Hepatocyte (in vitro differentiated cells): ENCODE results near the gene PRKAG2. TPM values are rescaled to one million over a fixed set of nuclear protein-coding genes. Genes with fewer than 3 reads are reported as not detected.

Experiments used
- DNase-seq: peaks from one replicate; pipeline ENCODE4 v3.0.0-alpha.2; 2016; ENCODE audit warnings: low spot score
- H2AFZ ChIP-seq: fragments of 200-600 bp; sonication (generic); 2 replicates; pipeline ENCODE4 v1.6.0; 2016; ENCODE audit warnings: antibody characterized with exemption, mild to moderate bottlenecking
- H3K27ac ChIP-seq: fragments of 200-600 bp; sonication (generic); 2 replicates; pipeline ENCODE4 v1.5.1; 2016; ENCODE audit warnings: mild to moderate bottlenecking
- H3K27me3 ChIP-seq: fragments of 200-600 bp; sonication (generic); 2 replicates; pipeline ENCODE4 v1.6.1; 2016
- H3K36me3 ChIP-seq: fragments of 200-600 bp; sonication (generic); replicated peaks from 2 replicates; pipeline ENCODE4 v1.5.1; 2016; ENCODE audit warnings: low read depth; ENCODE audit not compliant: insufficient read depth
- H3K4me1 ChIP-seq: fragments of 200-600 bp; sonication (generic); 2 replicates; pipeline ENCODE4 v1.5.1; 2016; ENCODE audit warnings: mild to moderate bottlenecking, moderate library complexity; ENCODE audit not compliant: insufficient read depth
- H3K4me2 ChIP-seq: fragments of 200-600 bp; sonication (generic); 2 replicates; pipeline ENCODE4 v1.6.0; 2016
- H3K4me3 ChIP-seq: fragments of 200-600 bp; sonication (generic); 2 replicates; pipeline ENCODE4 v1.5.1; 2016; ENCODE audit warnings: mild to moderate bottlenecking
- H3K79me2 ChIP-seq: fragments of 200-600 bp; sonication (generic); 2 replicates; pipeline ENCODE4 v1.6.0; 2017; ENCODE audit warnings: mild to moderate bottlenecking
- H3K9me2 ChIP-seq: fragments of 200-600 bp; sonication (generic); replicated peaks from 2 replicates; pipeline ENCODE4 v1.6.0; 2017; ENCODE audit warnings: mild to moderate bottlenecking; ENCODE audit not compliant: insufficient read depth
- H3K9me3 ChIP-seq: fragments of 200-600 bp; sonication (generic); 2 replicates; pipeline ENCODE4 v1.5.1; 2016; ENCODE audit warnings: low read depth, mild to moderate bottlenecking
- H4K20me1 ChIP-seq: fragments of 200-600 bp; sonication (generic); 2 replicates; pipeline ENCODE4 v1.6.0; 2016; ENCODE audit warnings: mild to moderate bottlenecking; ENCODE audit not compliant: insufficient read depth, poor library complexity, severe bottlenecking
- CTCF ChIP-seq: fragments of 200-600 bp; sonication (generic); IDR thresholded peaks from 2 replicates; pipeline ENCODE4 v1.5.1; 2016; ENCODE audit warnings: antibody characterized with exemption, mild to moderate bottlenecking; ENCODE audit not compliant: poor library complexity
- EZH2 ChIP-seq: fragments of 200-600 bp; sonication (generic); IDR thresholded peaks from 2 replicates; pipeline ENCODE4 v1.6.1; 2016; ENCODE audit warnings: antibody characterized with exemption, mild to moderate bottlenecking, borderline replicate concordance
- EZH2phosphoT487 ChIP-seq: fragments of 200-600 bp; sonication (generic); IDR thresholded peaks from one replicate; pipeline ENCODE4 v1.6.1; 2018; ENCODE audit warnings: antibody characterized with exemption, mild to moderate bottlenecking, low read depth, moderate library complexity; ENCODE audit not compliant: unreplicated experiment, severe bottlenecking
- WGBS: methylation state at CpG from one replicate; pipeline ENCODE4 v1.1.6; 2016; ENCODE audit warnings: low lambda C conversion rate; ENCODE audit errors: missing lambda C conversion rate; 5-methylcytosine and 5-hydroxymethylcytosine counted together
- polyA plus RNA-seq: library from polyadenylated mRNA; unstranded; fragments of >200 nt; fragmentation: Nextera tagmentation; extraction: Ambion mirVana; gene quantifications from 2 replicates; pipeline ENCODE4 v1.2.1, GENCODE V29; 2016
- total RNA-seq: library from RNA; depleted of rRNA; stranded (reverse); fragments of >200 nt; gene quantifications from 2 replicates; pipeline ENCODE4 v1.2.3, GENCODE V29; 2014

The PRKAG2 gene
- total and polyA plus RNA-seq, 2 experiments from 2014 or later: 17.8 to 23.4 TPM

- H3K36me3 ChIP-seq: no peaks in the 10 kb centered on the region
- H3K4me1 ChIP-seq: peaks cover 22% of the 10 kb centered on the region
- no peak overlapping the region for H3K4me2 ChIP-seq
- no peak overlapping the region for H3K4me3 ChIP-seq
- no peaks in the 10 kb centered on the region for H3K79me2 ChIP-seq
- 96% methylated on average over 5 of the region's 5 CpGs for WGBS
- H3K27ac ChIP-seq: no peak overlapping the region
- no peaks in the 10 kb centered on the region for H3K9me2 ChIP-seq
- TF ChIP-seq EZH2: no peak
- TF ChIP-seq EZH2phosphoT487: no peak
- no peak for TF ChIP-seq CTCF
- no peak overlapping the region for H2AFZ ChIP-seq
- no peak for DNase-seq
- no peaks in the 10 kb centered on the region for H3K9me3 ChIP-seq
- no peaks in the 10 kb centered on the region for H3K27me3 ChIP-seq
- H4K20me1 ChIP-seq: no peaks in the 10 kb centered on the region
Measured at GRCh38 chr7:151697942-151698341, 179.0 kb downstream of the PRKAG2 start.

GRCh38 chr7:151697515-151697895 lies 179.4 kb downstream of the PRKAG2 start:
- H3K79me2 ChIP-seq: no peaks in the 10 kb centered on the region
- DNase-seq: no peak
- H3K9me3 ChIP-seq: no peaks in the 10 kb centered on the region
- H3K4me2 ChIP-seq: no peak overlapping the region
- no peaks in the 10 kb centered on the region for H4K20me1 ChIP-seq
- peaks cover 27% of the 10 kb centered on the region for H3K4me1 ChIP-seq
- H3K27me3 ChIP-seq: no peaks in the 10 kb centered on the region
- no peak overlapping the region for H2AFZ ChIP-seq
- no peak overlapping the region for H3K4me3 ChIP-seq
- peak overlapping the region; percentile 97 for H3K27ac ChIP-seq
- H3K36me3 ChIP-seq: no peaks in the 10 kb centered on the region
- H3K9me2 ChIP-seq: no peaks in the 10 kb centered on the region
- no peak for TF ChIP-seq EZH2phosphoT487
- TF ChIP-seq CTCF: no peak
- no peak for TF ChIP-seq EZH2
- 94% methylated on average over 10 of the region's 10 CpGs for WGBS

- DNase-seq: peak; percentile 91
- Histone ChIP-seq H3K4me2 (peak overlapping the region; percentile 21), H3K9me3 (no peaks in the 10 kb centered on the region), H3K36me3 (no peaks in the 10 kb centered on the region), H2AFZ (peak overlapping the region; percentile 22), H3K4me1 (peaks cover 31% of the 10 kb centered on the region), H3K4me3 (no peak overlapping the region), H3K79me2 (no peaks in the 10 kb centered on the region), H3K9me2 (no peaks in the 10 kb centered on the region), H3K27me3 (no peaks in the 10 kb centered on the region), H3K27ac (peak overlapping the region; percentile 97), H4K20me1 (no peaks in the 10 kb centered on the region)
- 66% methylated on average over 18 of the region's 18 CpGs for WGBS
- TF ChIP-seq CTCF (peak; percentile 22), EZH2phosphoT487 (no peak), EZH2 (no peak)
Measured at GRCh38 chr7:151696721-151697514, 180.0 kb downstream of the PRKAG2 start.
